Measurements from ENCODE around the gene STARD13. TPM values are rescaled to one million over a fixed set of nuclear protein-coding genes. Genes with fewer than 3 reads are reported as not detected.
"Not testable (repeated sequence)": the region's sequence is repeated elsewhere in the genome, so short reads cannot be mapped to it uniquely, and the experiment has no call there.

The STARD13 gene
- total RNA-seq, 3 donors from 2014 or later = 0.05 to 0.15 (median 0.14) TPM

- no peak for DNase-seq
- Mint-ChIP-seq H3K4me3 (no peak overlapping the region), H3K9me3 (no peaks in the 10 kb centered on the region), H3K36me3 (ENCODE audit: insufficient read depth) (no peaks in the 10 kb centered on the region), H3K27me3 (ENCODE audit: low read depth) (peaks cover 2% of the 10 kb centered on the region), H3K4me1 (ENCODE audit: low read depth) (peaks cover 9% of the 10 kb centered on the region)
- no peak for ATAC-seq
Observed at GRCh38 chr13:33189470-33189869, 96.1 kb downstream of the STARD13 start.

- Mint-ChIP-seq H3K27me3 (ENCODE audit: low read depth) (peaks cover 7% of the 10 kb centered on the region), H3K9me3 (no peaks in the 10 kb centered on the region), H3K4me1 (ENCODE audit: low read depth) (peaks cover 6% of the 10 kb centered on the region), H3K36me3 (ENCODE audit: insufficient read depth) (no peaks in the 10 kb centered on the region), H3K4me3 (no peak overlapping the region)
- no peak for ATAC-seq
- no peak for DNase-seq
Observed at GRCh38 chr13:33188093-33188882, 97.3 kb downstream of the STARD13 start.

- Mint-ChIP-seq H3K27me3 (ENCODE audit: low read depth) (peaks cover 12% of the 10 kb centered on the region), H3K36me3 (ENCODE audit: insufficient read depth) (no peaks in the 10 kb centered on the region), H3K4me1 (ENCODE audit: low read depth) (peaks cover 5% of the 10 kb centered on the region), H3K4me3 (no peak overlapping the region), H3K9me3 (no peaks in the 10 kb centered on the region)
- DNase-seq (no peak), ATAC-seq (no peak)
Observed at GRCh38 chr13:33186861-33187291, 98.7 kb downstream of the STARD13 start.

- DNase-seq (no peak), ATAC-seq (no peak)
- Mint-ChIP-seq H3K4me1 (ENCODE audit: low read depth) (peaks cover 5% of the 10 kb centered on the region), H3K27me3 (ENCODE audit: low read depth) (peaks cover 14% of the 10 kb centered on the region), H3K9me3 (no peaks in the 10 kb centered on the region), H3K36me3 (ENCODE audit: insufficient read depth) (no peaks in the 10 kb centered on the region), H3K4me3 (no peak overlapping the region)
Observed at GRCh38 chr13:33185853-33186252, 99.7 kb downstream of the STARD13 start.

- no peaks in the 10 kb centered on the region for H3K9me3 Mint-ChIP-seq
- H3K4me1 Mint-ChIP-seq (ENCODE audit: low read depth) = peaks cover 5% of the 10 kb centered on the region
- no peaks in the 10 kb centered on the region for H3K36me3 Mint-ChIP-seq (ENCODE audit: insufficient read depth)
- H3K27me3 Mint-ChIP-seq (ENCODE audit: low read depth) = peaks cover 14% of the 10 kb centered on the region
- ATAC-seq (no peak), DNase-seq (no peak)
- H3K4me3 Mint-ChIP-seq = no peak overlapping the region
Observed at GRCh38 chr13:33184530-33184929, 101.0 kb downstream of the STARD13 start.

- no peaks in the 10 kb centered on the region for H3K9me3 Mint-ChIP-seq
- no peaks in the 10 kb centered on the region for H3K36me3 Mint-ChIP-seq (ENCODE audit: insufficient read depth)
- H3K4me3 Mint-ChIP-seq = no peak overlapping the region
- peaks cover 5% of the 10 kb centered on the region for H3K4me1 Mint-ChIP-seq (ENCODE audit: low read depth)
- ATAC-seq (no peak), DNase-seq (no peak)
- H3K27me3 Mint-ChIP-seq (ENCODE audit: low read depth) = peaks cover 14% of the 10 kb centered on the region
Observed at GRCh38 chr13:33184112-33184490, 101.5 kb downstream of the STARD13 start.

- Mint-ChIP-seq H3K4me1 (ENCODE audit: low read depth) (peaks cover 5% of the 10 kb centered on the region), H3K9me3 (no peaks in the 10 kb centered on the region), H3K27me3 (ENCODE audit: low read depth) (peaks cover 14% of the 10 kb centered on the region), H3K36me3 (ENCODE audit: insufficient read depth) (no peaks in the 10 kb centered on the region), H3K4me3 (no peak overlapping the region)
- DNase-seq (no peak), ATAC-seq (no peak)
Observed at GRCh38 chr13:33183431-33184111, 102.0 kb downstream of the STARD13 start.

- H3K36me3 Mint-ChIP-seq (ENCODE audit: insufficient read depth) = no peaks in the 10 kb centered on the region
- no peak for ATAC-seq
- peaks cover 14% of the 10 kb centered on the region for H3K27me3 Mint-ChIP-seq (ENCODE audit: low read depth)
- no peak for DNase-seq
- H3K4me1 Mint-ChIP-seq (ENCODE audit: low read depth) = peaks cover 5% of the 10 kb centered on the region
- H3K4me3 Mint-ChIP-seq = no peak overlapping the region
- H3K9me3 Mint-ChIP-seq = no peaks in the 10 kb centered on the region
Observed at GRCh38 chr13:33182729-33183128, 102.8 kb downstream of the STARD13 start.

- peaks cover 12% of the 10 kb centered on the region for H3K27me3 Mint-ChIP-seq (ENCODE audit: low read depth)
- H3K9me3 Mint-ChIP-seq = no peaks in the 10 kb centered on the region
- no peaks in the 10 kb centered on the region for H3K4me1 Mint-ChIP-seq (ENCODE audit: low read depth)
- H3K36me3 Mint-ChIP-seq (ENCODE audit: insufficient read depth) = no peaks in the 10 kb centered on the region
- no peak for ATAC-seq
- H3K4me3 Mint-ChIP-seq = no peak overlapping the region
- DNase-seq = no peak
Observed at GRCh38 chr13:33181264-33181663, 104.3 kb downstream of the STARD13 start.

GRCh38 chr13:33180122-33180804 lies 105.3 kb downstream of the STARD13 start:
- H3K27me3 Mint-ChIP-seq (ENCODE audit: low read depth) = peaks cover 12% of the 10 kb centered on the region
- H3K4me1 Mint-ChIP-seq (ENCODE audit: low read depth) = no peaks in the 10 kb centered on the region
- DNase-seq = no peak
- no peaks in the 10 kb centered on the region for H3K36me3 Mint-ChIP-seq (ENCODE audit: insufficient read depth)
- no peak overlapping the region for H3K4me3 Mint-ChIP-seq
- ATAC-seq = no peak
- H3K9me3 Mint-ChIP-seq = no peaks in the 10 kb centered on the region

- no peak overlapping the region for H3K4me3 Mint-ChIP-seq
- ATAC-seq = no peak
- no peaks in the 10 kb centered on the region for H3K9me3 Mint-ChIP-seq
- no peaks in the 10 kb centered on the region for H3K36me3 Mint-ChIP-seq (ENCODE audit: insufficient read depth)
- H3K27me3 Mint-ChIP-seq (ENCODE audit: low read depth) = peaks cover 12% of the 10 kb centered on the region
- no peaks in the 10 kb centered on the region for H3K4me1 Mint-ChIP-seq (ENCODE audit: low read depth)
- DNase-seq = no peak
Observed at GRCh38 chr13:33179463-33179862, 106.1 kb downstream of the STARD13 start.

- no peak overlapping the region for H3K4me3 Mint-ChIP-seq
- no peak for ATAC-seq
Observed at GRCh38 chr13:33178209-33178840, 107.2 kb downstream of the STARD13 start.

GRCh38 chr13:33177340-33178208 lies 108.0 kb downstream of the STARD13 start:
- not testable (repeated sequence) for ATAC-seq; DNase-seq; H3K36me3 Mint-ChIP-seq (ENCODE audit: insufficient read depth); H3K27me3 Mint-ChIP-seq (ENCODE audit: low read depth); H3K4me1 Mint-ChIP-seq (ENCODE audit: low read depth); H3K4me3 Mint-ChIP-seq; H3K9me3 Mint-ChIP-seq

More at GRCh38 chr13:33178209-33178840, 107.2 kb downstream of the STARD13 start:
- Mint-ChIP-seq H3K4me1 (ENCODE audit: low read depth) (no peaks in the 10 kb centered on the region), H3K27me3 (ENCODE audit: low read depth) (peaks cover 8% of the 10 kb centered on the region), H3K36me3 (ENCODE audit: insufficient read depth) (no peaks in the 10 kb centered on the region), H3K9me3 (no peaks in the 10 kb centered on the region)
- no peak for DNase-seq
